ENCODE results near the gene ATRX.

DNA sequence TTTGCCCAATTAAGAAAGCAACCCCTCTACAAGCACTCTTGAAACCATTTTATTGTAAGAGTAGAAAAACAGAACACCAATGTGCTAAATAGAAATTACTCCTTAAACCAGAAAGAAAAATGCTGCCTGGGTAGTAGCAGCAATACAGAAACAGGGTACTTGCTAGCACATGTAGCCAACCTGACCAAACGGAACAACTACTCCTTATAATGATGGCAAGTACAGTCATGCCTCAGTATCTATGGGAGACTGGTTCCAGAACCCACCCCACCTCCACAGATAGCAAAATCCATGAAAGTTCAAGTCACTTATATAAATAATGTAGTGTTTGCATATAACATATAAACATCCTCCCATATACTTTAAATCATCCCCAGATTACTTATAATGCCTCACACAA is 168.8 kb downstream of the ATRX start:
- TF ChIP-seq, protein P1, sequence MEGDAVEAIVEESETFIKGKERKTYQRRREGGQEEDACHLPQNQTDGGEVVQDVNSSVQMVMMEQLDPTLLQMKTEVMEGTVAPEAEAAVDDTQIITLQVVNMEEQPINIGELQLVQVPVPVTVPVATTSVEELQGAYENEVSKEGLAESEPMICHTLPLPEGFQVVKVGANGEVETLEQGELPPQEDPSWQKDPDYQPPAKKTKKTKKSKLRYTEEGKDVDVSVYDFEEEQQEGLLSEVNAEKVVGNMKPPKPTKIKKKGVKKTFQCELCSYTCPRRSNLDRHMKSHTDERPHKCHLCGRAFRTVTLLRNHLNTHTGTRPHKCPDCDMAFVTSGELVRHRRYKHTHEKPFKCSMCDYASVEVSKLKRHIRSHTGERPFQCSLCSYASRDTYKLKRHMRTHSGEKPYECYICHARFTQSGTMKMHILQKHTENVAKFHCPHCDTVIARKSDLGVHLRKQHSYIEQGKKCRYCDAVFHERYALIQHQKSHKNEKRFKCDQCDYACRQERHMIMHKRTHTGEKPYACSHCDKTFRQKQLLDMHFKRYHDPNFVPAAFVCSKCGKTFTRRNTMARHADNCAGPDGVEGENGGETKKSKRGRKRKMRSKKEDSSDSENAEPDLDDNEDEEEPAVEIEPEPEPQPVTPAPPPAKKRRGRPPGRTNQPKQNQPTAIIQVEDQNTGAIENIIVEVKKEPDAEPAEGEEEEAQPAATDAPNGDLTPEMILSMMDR (IDR thresholded peaks at IDR 0.05) = no peak
- no peak for TF ChIP-seq POLR2A (IDR thresholded peaks at IDR 0.05)

Data from testis (tissue), 2 donors.